ENCODE results near the gene FLG2.

DNA sequence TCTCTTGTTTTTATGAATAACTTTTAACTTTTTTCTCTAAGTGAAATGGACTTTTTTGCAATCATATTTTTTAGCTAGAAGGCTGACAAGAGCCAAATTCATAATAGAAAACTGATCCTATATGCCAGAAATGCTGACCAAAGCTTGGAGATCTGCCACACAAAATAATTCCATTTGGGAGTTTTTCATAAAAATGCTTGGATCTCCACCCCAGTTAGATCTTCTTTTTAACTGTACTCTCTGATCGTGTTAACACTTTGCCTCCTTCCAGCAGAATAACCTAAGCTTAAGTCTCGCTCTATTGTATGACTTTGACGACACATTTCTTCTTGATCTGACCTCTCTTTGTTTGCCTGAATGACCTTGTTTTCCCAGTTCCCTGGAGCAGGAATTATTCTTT is 16.8 kb downstream of the FLG2 start:
- no peak for TF ChIP-seq POLR2A (IDR thresholded peaks at IDR 0.05)
- TF ChIP-seq, protein P1, sequence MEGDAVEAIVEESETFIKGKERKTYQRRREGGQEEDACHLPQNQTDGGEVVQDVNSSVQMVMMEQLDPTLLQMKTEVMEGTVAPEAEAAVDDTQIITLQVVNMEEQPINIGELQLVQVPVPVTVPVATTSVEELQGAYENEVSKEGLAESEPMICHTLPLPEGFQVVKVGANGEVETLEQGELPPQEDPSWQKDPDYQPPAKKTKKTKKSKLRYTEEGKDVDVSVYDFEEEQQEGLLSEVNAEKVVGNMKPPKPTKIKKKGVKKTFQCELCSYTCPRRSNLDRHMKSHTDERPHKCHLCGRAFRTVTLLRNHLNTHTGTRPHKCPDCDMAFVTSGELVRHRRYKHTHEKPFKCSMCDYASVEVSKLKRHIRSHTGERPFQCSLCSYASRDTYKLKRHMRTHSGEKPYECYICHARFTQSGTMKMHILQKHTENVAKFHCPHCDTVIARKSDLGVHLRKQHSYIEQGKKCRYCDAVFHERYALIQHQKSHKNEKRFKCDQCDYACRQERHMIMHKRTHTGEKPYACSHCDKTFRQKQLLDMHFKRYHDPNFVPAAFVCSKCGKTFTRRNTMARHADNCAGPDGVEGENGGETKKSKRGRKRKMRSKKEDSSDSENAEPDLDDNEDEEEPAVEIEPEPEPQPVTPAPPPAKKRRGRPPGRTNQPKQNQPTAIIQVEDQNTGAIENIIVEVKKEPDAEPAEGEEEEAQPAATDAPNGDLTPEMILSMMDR (IDR thresholded peaks at IDR 0.05): no peak
